Measurements from ENCODE around the gene SCGB3A1.

Gene SCGB3A1

GRCh38 chr5:180625125-180625790 is 34.0 kb upstream of the SCGB3A1 start:
- no peak for TF ChIP-seq EP300 (IDR thresholded peaks at IDR 0.05; ENCODE audit: borderline replicate concordance)
- no peak for TF ChIP-seq CREB1 (IDR thresholded peaks at IDR 0.05; ENCODE audit: low read depth)
- no peak for TF ChIP-seq NFIC (IDR thresholded peaks at IDR 0.05)
- no peak for TF ChIP-seq YY1 (IDR thresholded peaks at IDR 0.05; ENCODE audit: low read depth)
- no peak for TF ChIP-seq USF1 (IDR thresholded peaks at IDR 0.05)
- no peak for TF ChIP-seq MAX (IDR thresholded peaks at IDR 0.05)
- TF ChIP-seq REST (IDR thresholded peaks at IDR 0.05; ENCODE audit: low read depth) = no peak
- TF ChIP-seq RAD21 (IDR thresholded peaks at IDR 0.05; ENCODE audit: low read depth) = no peak
- TF ChIP-seq TEAD4 (IDR thresholded peaks at IDR 0.05) = no peak
- TF ChIP-seq FOXM1 (IDR thresholded peaks at IDR 0.05; ENCODE audit: borderline replicate concordance, low read depth) = no peak
- TF ChIP-seq TAF1 (IDR thresholded peaks at IDR 0.05; ENCODE audit: low read depth) = no peak
- TF ChIP-seq EGR1 (IDR thresholded peaks at IDR 0.05) = no peak
- no peak for TF ChIP-seq ZBTB7A (IDR thresholded peaks at IDR 0.05; ENCODE audit: low read depth)
- no peak for TF ChIP-seq TCF12 (IDR thresholded peaks at IDR 0.05; ENCODE audit: low read depth)
- no peak for TF ChIP-seq CEBPB (IDR thresholded peaks at IDR 0.05)

- TF ChIP-seq REST (IDR thresholded peaks at IDR 0.05; ENCODE audit: low read depth) (no peak), NFIC (IDR thresholded peaks at IDR 0.05) (peak; percentile 33; the same call in 1 of the 2 replicates)
Observed at GRCh38 chr5:180624587-180624986, 33.3 kb upstream of the SCGB3A1 start.

- TF ChIP-seq EGR1 (IDR thresholded peaks at IDR 0.05) (no peak), REST (IDR thresholded peaks at IDR 0.05; ENCODE audit: low read depth) (no peak), TEAD4 (IDR thresholded peaks at IDR 0.05) (no peak), ZBTB7A (IDR thresholded peaks at IDR 0.05; ENCODE audit: low read depth) (no peak), USF1 (IDR thresholded peaks at IDR 0.05) (no peak), CREB1 (IDR thresholded peaks at IDR 0.05; ENCODE audit: low read depth) (no peak), FOXM1 (IDR thresholded peaks at IDR 0.05; ENCODE audit: borderline replicate concordance, low read depth) (no peak), NFIC (IDR thresholded peaks at IDR 0.05) (no peak), EP300 (IDR thresholded peaks at IDR 0.05; ENCODE audit: borderline replicate concordance) (no peak), TCF12 (IDR thresholded peaks at IDR 0.05; ENCODE audit: low read depth) (no peak), YY1 (IDR thresholded peaks at IDR 0.05; ENCODE audit: low read depth) (no peak), CEBPB (IDR thresholded peaks at IDR 0.05) (no peak)
Observed at GRCh38 chr5:180623844-180624243, 32.5 kb upstream of the SCGB3A1 start.

- TF ChIP-seq MAX (IDR thresholded peaks at IDR 0.05) (no peak), YY1 (IDR thresholded peaks at IDR 0.05; ENCODE audit: low read depth) (no peak), USF1 (IDR thresholded peaks at IDR 0.05) (no peak), TEAD4 (IDR thresholded peaks at IDR 0.05) (no peak), CEBPB (IDR thresholded peaks at IDR 0.05) (no peak)
Observed at GRCh38 chr5:180623411-180623834, 32.1 kb upstream of the SCGB3A1 start.

Data from Ishikawa (cell line).